GM18520 (cell line): Measurements from ENCODE around the gene PDE6B.
"Not testable (repeated sequence)": the region's sequence is repeated elsewhere in the genome, so short reads cannot be mapped to it uniquely, and the experiment has no call there.

Experiments used
- ATAC-seq: cut with Tn5 transposase; IDR thresholded peaks from one replicate; pipeline ENCODE4 v1.9.1; 2021; ENCODE audit not compliant: unreplicated experiment

The PDE6B gene

GRCh38 chr4:703336-704197, 78.2 kb downstream of the PDE6B start:
- no peak for ATAC-seq

GRCh38 chr4:704198-704891, 79.0 kb downstream of the PDE6B start:
- no peak for ATAC-seq

GRCh38 chr4:704971-705277, 79.6 kb downstream of the PDE6B start:
- ATAC-seq: no peak

- ATAC-seq: peak; percentile 79
Measured at GRCh38 chr4:705278-706082, 80.1 kb downstream of the PDE6B start, which contains the start of gene PCGF3. Gene PCGF3, plus strand, starts transcription at chr4:705832. Its CDS starts 27,849 bp downstream, at chr4:733681.

- ATAC-seq: not testable (repeated sequence)
Measured at GRCh38 chr4:706083-706633, 80.8 kb downstream of the PDE6B start.

GRCh38 chr4:706834-707598, 81.6 kb downstream of the PDE6B start:
- no peak for ATAC-seq

- no peak for ATAC-seq
Measured at GRCh38 chr4:707929-708630, 82.7 kb downstream of the PDE6B start.

- ATAC-seq: no peak
Measured at GRCh38 chr4:708631-708933, 83.2 kb downstream of the PDE6B start.

- ATAC-seq: no peak
Measured at GRCh38 chr4:709348-709747, 84.0 kb downstream of the PDE6B start.

- no peak for ATAC-seq
Measured at GRCh38 chr4:710116-710515, 84.7 kb downstream of the PDE6B start.

- no peak for ATAC-seq
Measured at GRCh38 chr4:710916-711315, 85.5 kb downstream of the PDE6B start.

- ATAC-seq: no peak
Measured at GRCh38 chr4:712093-712492, 86.7 kb downstream of the PDE6B start.

GRCh38 chr4:712916-713632, 87.7 kb downstream of the PDE6B start:
- ATAC-seq: no peak

GRCh38 chr4:714087-714486, 88.7 kb downstream of the PDE6B start:
- ATAC-seq: no peak

- no peak for ATAC-seq
Measured at GRCh38 chr4:717601-718320, 92.4 kb downstream of the PDE6B start.

- no peak for ATAC-seq
Measured at GRCh38 chr4:718460-718859, 93.1 kb downstream of the PDE6B start.
